ENCODE results near the gene MAP3K12. TPM values are rescaled to one million over a fixed set of nuclear protein-coding genes. Genes with fewer than 3 reads are reported as not detected.

MAP3K12 gene
- total and polyA plus RNA-seq, 2 experiments from 2014 or later: 6.6 to 17.9 TPM

DNA sequence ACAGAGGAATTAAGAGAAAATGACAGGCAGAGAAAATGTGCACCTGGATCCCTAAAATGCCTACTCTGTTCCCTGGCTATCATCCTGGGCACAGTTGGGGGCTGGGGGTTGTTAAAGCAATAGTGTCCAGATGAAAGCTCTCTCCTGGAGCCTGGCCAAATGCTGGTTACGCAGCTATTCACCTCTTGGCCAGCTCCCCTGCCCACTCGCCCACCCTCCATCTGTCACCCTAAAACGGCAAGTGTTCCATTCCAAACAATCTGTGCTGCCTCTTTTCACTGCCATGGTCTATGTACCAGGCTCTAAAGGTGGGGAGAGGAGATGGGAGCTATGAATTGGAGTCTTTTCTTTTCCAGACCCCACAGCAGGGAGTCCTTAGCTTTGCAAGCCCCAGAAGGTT is 32.8 kb upstream of the MAP3K12 start:
- Mint-ChIP-seq H3K27me3 (ENCODE audit: insufficient read depth, low read depth, poor library complexity) (peaks cover 2% of the 10 kb centered on the region), H3K27ac (no peak overlapping the region), H3K4me3 (no peak overlapping the region), H3K36me3 (ENCODE audit: low read depth) (peaks cover 17% of the 10 kb centered on the region), H3K4me1 (no peaks in the 10 kb centered on the region), H3K9me3 (no peaks in the 10 kb centered on the region)
- no peak overlapping the region for H3K27ac ChIP-seq (ENCODE audit: low read depth)
- H3K79me2 ChIP-seq (replicated peaks; ENCODE audit: insufficient read depth): no peaks in the 10 kb centered on the region
- no peak overlapping the region for H3K4me3 ChIP-seq
- no peak for DNase-seq (ENCODE audit: low spot score)
- H3K4me2 ChIP-seq: no peak overlapping the region
- H3K36me3 ChIP-seq (ENCODE audit: insufficient read depth): peaks cover 5% of the 10 kb centered on the region
- H3K9me2 ChIP-seq (ENCODE audit: insufficient read depth): no peaks in the 10 kb centered on the region
- no peak for ATAC-seq
- no peaks in the 10 kb centered on the region for H3K27me3 ChIP-seq (ENCODE audit: insufficient read depth)
- H2AFZ ChIP-seq: no peak overlapping the region
- no peaks in the 10 kb centered on the region for H3K4me1 ChIP-seq (ENCODE audit: insufficient read depth)
- no peaks in the 10 kb centered on the region for H3F3A ChIP-seq (replicated peaks; ENCODE audit: low read depth)
- no peaks in the 10 kb centered on the region for H4K20me1 ChIP-seq (replicated peaks; ENCODE audit: insufficient read depth)
- TF ChIP-seq ZNF462 (CRISPR knock-in tag; IDR thresholded peaks at IDR 0.05): no peak
- no peak for TF ChIP-seq ZNF331 (CRISPR knock-in tag; IDR thresholded peaks at IDR 0.05; ENCODE audit: low read depth)
- TF ChIP-seq CTCF (conservative IDR thresholded peaks at IDR 0.05; ENCODE audit: low read depth in 2 of 2): no peak
- TF ChIP-seq ZNF114 (CRISPR knock-in tag; IDR thresholded peaks at IDR 0.05): no peak

DNA sequence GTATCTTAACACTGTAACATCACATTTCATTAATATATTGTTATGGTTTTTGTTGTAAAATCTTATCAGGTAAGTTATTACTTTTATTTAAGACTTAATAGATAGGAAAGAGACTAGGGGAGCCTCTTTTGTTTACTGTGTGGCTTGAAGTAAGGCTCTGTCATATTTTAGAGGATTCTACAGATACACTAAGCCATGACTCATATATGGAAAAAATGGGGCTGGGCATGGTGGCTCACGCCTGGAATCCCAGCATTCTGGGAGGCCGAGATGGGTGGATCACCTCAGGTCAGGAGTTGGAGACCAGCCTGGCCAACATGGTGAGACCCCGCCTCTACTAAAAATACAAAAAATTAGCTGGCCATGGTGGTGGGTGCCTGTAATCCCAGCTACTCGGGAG is 31.7 kb upstream of the MAP3K12 start:
- no peak for TF ChIP-seq JUNB (IDR thresholded peaks at IDR 0.05; ENCODE audit: unreplicated experiment)
- TF ChIP-seq ZNF462 (CRISPR knock-in tag; IDR thresholded peaks at IDR 0.05): no peak
- Histone ChIP-seq H3K9me2 (ENCODE audit: insufficient read depth) (no peaks in the 10 kb centered on the region), H3K27me3 (ENCODE audit: insufficient read depth) (no peaks in the 10 kb centered on the region), H3K4me2 (no peak overlapping the region), H3K36me3 (ENCODE audit: insufficient read depth) (peaks cover 2% of the 10 kb centered on the region; the same call in 1 of the 2 replicates), H2AFZ (no peak overlapping the region), H3F3A (replicated peaks; ENCODE audit: low read depth) (no peaks in the 10 kb centered on the region), H3K4me3 (no peak overlapping the region), H4K20me1 (replicated peaks; ENCODE audit: insufficient read depth) (no peaks in the 10 kb centered on the region), H3K27ac (ENCODE audit: low read depth) (no peak overlapping the region), H3K4me1 (ENCODE audit: insufficient read depth) (no peaks in the 10 kb centered on the region), H3K79me2 (replicated peaks; ENCODE audit: insufficient read depth) (no peaks in the 10 kb centered on the region)
- H3K9me3 Mint-ChIP-seq: no peaks in the 10 kb centered on the region
- no peaks in the 10 kb centered on the region for H3K4me1 Mint-ChIP-seq
- DNase-seq (ENCODE audit: low spot score) (no peak), ATAC-seq (no peak)
- peaks cover 17% of the 10 kb centered on the region for H3K36me3 Mint-ChIP-seq (ENCODE audit: low read depth)
- peaks cover 2% of the 10 kb centered on the region for H3K27me3 Mint-ChIP-seq (ENCODE audit: insufficient read depth, low read depth, poor library complexity)
- H3K27ac Mint-ChIP-seq: no peak overlapping the region
- H3K4me3 Mint-ChIP-seq: no peak overlapping the region

Data from GM23338 (cell line).